Adrenal gland (tissue), 5 donors: ENCODE results near the gene ELN.

Experiments
- CTCF ChIP-seq, 6 experiments: fragments of 450-650 bp in 4 of 6; fragments of 200-600 bp in 2 of 6; sonication (generic) in 1 of 6; IDR thresholded peaks; 1 replicate in 5 of 6; 2 replicates in 1 of 6; pipeline versions ENCODE4 v1.5.1 to v1.8.0; 2016 to 2021; ENCODE audit warnings: antibody characterized with exemption in 6 of 6, mild to moderate bottlenecking in 2 of 6, moderate library complexity in 1 of 6
- POLR2A ChIP-seq, 2 donors: fragments of 450-650 bp; IDR thresholded peaks; one replicate each; pipeline ENCODE4 v1.6.1; 2017; ENCODE audit warnings: antibody characterized with exemption in 2 of 2, mild to moderate bottlenecking in 2 of 2, moderate library complexity in 1 of 2
- donor health status: DM: no; HTN: no; CAD: no.

GRCh38 chr7:73981933-73982332 lies 46.0 kb upstream of the ELN start:
- TF ChIP-seq CTCF (IDR thresholded peaks at IDR 0.05) (no peak), POLR2A (IDR thresholded peaks at IDR 0.05) (no peak)
